DMS53 treated with DMSO at 0.1 percent for 48 hours (cell line): ENCODE results near the gene REEP3.

Source experiments
- DNase-seq: peaks from one replicate; lab custom pipeline; 2025; ENCODE audit not compliant: unreplicated experiment; lab: John Stamatoyannopoulos, UW

Gene REEP3

GRCh38 chr10:63505562-63505961 is 15.6 kb upstream of the REEP3 start:
- DNase-seq, result no peak

- DNase-seq, result no peak
Measured at GRCh38 chr10:63506554-63506953, 14.6 kb upstream of the REEP3 start.

DNA sequence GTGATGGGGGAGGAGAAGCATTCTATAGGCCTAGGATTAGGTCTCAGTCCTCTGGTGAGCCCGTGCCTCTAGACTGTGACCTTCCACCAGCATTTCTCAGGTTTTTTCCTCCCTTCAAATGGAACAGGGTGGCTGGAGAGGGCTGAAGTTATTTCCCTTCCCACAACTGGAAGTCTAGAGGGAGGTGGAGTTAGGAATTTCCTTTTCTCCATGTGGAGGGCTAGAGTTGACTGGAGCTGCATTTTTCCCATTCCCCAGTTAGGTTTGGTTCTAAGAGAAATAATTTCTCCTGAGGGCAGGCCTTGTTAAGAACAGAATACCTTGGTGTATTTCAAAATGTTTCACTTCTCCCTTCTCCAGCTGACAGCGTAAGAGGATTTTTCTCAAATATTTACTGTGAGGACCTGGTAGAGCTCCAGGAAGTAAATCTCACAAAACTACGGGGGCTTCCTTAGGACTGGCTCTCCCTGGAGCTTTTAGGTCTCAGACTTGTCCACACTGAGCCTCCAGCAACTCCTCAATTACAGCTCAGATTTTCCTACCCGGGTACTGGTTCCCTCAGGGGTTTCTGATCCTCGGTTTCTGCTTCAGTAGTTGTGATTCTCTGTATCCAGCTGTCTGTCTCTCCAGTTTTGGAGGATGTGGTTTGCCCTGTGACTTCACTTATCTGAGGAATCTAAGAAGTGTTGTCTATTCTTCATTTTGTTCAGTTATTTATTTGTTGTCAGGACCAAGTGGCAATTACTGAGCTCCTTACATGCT is 6.0 kb upstream of the REEP3 start:
- no peak for DNase-seq

- DNase-seq, result no peak
Measured at GRCh38 chr10:63516207-63516606, 5.0 kb upstream of the REEP3 start.

DNA sequence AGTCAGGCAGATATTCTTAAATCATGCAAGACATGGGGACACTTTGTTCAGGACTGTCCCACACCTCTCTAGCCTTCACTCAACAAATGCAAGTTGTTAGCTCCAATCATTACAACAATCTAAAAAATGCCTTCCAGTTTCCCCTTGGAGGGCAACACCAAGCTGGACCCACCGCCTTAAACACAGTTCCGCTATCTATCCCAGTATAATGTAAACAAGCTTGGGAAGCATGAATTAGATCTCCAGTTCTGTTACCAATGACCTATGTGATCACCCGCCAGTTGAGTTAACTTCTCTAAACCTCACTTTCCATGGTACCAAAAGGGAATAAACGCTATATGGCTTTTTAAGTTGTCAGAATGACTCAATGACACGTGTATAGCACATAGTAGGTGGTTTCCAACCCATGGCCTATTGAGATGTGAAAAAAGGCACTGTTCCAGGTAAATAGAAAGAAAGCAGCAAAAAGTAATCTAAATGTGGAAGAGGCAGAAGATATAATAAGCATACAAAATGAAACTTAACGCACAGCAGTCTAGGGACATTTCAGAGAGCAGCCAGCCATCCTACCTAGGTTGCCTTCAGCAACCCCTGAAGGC is 2.4 kb upstream of the REEP3 start:
- no peak for DNase-seq

DNA sequence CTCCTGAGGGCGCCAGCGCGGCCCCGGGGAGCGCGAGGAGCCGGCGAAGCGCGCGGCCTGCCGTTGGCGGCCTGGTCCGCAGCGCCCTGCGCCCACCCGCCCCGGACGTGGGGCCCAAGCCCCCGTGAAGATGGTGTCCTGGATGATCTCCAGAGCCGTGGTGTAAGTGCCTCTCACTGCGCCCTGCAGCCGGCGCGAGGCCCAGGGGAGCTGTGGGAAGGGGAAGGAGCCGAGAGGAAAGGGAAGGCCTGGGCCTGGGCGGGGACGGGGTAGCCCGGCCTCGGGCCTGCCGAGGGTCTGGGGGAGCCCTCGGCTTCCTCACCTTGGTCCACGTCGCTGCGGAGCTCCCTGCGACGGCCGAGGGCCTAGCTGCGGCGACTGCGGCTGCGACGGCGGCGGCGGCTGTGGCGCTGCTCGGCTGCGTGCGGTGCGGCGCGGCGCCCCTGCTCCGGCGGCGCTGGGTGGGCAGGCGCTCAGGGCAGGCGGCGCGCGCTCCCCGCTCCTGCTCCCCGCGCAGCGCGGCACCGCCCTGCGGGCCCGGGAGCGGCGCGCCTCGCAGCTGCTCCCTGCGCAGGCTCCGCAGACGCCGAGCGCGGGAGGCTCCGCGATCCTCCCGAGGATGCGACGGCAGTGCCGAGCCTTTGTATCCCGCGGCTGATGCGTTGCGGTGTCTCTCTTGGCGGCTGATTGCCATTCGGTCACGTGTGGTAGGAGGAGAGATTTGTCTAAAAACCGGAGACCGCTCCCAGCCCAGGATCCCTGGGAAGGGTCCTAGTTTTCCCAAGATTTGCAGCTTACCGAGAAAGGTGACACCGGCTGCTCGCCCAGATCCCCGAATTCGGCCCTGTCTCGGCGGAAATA is 445 bp downstream of the REEP3 start:
- DNase-seq, result peak; percentile 65

DNA sequence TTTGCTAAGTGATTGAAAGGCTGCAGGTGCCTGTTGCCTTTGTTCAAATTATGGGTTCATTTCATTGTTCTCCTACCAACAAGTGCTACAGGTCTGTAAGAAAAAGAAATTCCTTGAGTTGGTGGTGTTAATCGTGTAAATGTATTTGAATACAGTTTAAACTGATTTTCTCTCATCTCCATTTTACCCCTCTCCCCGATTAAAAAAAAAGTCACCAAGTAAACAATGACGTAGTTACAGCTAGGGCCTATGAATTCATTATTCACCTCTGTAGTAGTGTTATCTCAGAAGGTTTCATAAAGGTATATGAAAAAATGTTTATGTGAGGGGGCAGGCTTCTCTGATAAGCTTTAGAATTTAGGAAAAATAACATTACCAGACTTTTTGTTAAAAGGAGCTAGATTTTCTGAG is 1.1 kb downstream of the REEP3 start:
- DNase-seq, result peak; percentile 67

DNA sequence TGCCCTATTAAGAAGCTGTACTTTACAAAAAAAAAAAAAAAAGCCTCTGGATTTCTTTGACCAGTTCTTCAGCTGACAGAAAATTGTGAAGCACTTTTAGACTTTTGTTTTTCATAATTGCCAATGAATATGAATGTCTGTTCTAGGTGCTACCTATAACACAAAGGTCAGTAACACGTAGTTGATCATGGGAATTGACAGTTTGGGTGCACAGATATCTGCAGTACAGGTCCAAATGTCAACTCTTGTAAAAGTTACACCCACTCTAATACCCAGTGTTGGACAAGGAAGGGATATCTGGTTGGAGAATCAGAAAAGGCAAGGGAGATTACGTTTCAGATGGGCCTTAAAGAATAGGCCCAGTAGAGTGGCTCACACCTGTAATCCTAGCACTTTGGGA is 1.8 kb downstream of the REEP3 start:
- no peak for DNase-seq

DNA sequence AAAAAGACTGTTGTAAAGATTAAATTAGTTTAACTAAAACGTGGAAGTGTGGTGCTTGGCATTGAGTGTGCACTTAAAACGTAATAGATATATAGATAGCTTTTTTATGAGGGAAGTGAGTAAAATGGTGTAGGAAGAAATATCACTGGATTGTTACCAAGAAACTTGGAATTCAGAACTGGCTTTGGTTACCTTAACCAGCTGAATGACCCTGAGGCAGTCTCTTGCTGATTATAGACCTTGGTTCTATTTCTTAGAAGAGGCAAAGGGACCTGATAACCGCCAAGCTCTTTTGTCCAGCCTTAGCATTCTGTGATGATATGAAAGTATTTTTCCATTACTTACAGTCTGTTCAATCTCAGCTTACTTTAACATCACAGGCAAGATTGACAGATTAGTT is 3.8 kb downstream of the REEP3 start:
- no peak for DNase-seq

DNA sequence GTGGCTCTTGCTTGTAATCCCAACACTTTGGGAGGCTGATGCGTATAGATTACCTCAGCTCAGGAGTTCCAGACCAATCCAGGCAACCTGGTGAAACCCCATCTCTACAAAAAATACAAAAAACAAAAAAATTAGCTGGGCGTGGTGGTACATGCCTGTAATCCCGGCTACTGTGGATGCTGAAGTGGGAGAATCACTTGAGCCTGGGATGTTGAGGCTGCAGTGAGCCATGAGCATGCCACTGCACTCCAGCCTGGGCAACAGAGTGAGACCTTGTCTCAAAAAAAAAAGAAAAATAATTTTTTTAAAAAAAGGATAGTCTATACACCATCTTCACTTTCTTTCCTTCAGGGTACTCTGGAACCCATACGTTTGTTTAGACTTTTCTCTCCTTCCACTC is 6.2 kb downstream of the REEP3 start:
- DNase-seq, result no peak

DNA sequence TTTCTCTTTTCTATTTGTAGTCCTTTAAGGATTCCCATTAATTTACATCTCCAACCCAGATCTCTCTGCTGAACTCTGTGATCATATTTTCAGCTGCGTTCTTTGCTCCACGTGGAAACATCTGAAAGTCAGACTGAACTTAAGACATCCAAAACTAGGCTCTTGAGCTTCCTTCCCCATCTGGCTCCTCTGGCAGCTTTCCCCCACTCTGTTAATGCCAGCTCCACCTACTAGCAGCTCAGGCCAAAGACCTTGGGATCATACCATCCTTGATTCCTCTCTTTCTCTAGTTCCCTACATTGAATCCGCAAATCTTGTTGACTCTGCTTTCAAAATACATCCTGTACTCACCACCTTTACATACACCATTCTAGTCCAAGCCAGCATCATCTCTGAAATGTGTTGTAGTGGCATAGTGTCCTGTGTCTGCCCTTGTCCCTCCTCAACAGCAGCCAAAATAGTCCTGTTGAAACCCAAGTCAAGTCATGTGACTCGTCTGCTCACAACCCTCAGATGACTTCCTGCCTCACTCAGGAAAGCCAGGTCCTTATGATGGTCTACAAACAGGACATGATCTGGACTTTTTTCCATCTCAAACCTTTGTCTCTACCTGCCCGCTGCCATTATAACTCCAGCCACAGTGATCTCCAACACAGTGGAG is 7.0 kb downstream of the REEP3 start:
- DNase-seq, result no peak

DNA sequence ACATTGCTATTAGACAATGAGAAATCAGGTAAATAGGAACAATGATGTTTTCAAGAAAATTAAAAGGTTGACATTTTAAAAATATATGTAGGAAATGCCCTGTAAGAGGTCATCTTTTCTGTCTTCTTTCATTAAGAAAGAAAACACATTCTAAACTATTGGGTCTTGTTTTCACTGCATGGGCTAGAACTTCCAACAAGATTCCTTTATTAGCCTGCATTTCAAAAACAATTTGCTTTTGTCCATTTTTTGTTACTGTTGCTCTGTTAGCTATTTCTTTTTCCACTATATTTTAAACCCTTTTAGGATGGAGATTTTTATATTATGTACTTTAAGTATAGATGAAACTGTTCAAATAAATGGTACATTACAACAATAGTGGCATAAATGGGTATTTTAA is 9.2 kb downstream of the REEP3 start:
- DNase-seq, result no peak

DNA sequence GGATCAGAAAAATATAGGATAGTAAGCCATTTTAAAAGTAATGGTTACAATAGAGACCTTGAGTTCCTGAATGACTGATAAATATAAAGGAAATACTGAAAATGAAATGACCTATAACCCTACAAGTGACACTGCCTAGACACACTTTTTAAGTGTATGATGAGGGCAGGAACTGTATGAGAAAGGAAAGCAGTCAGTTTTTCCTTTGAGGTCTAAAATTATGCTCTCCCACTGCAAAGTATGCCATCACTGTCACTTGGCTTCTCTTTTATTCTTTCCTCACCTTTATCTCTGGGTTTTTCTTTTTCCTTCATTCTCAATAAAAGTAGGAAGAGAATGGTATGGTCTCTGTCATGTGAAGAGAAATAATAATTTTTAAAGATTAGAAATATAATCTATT is 13.5 kb downstream of the REEP3 start:
- no peak for DNase-seq

GRCh38 chr10:63536698-63537097 is 15.5 kb downstream of the REEP3 start:
- DNase-seq, result no peak

DNA sequence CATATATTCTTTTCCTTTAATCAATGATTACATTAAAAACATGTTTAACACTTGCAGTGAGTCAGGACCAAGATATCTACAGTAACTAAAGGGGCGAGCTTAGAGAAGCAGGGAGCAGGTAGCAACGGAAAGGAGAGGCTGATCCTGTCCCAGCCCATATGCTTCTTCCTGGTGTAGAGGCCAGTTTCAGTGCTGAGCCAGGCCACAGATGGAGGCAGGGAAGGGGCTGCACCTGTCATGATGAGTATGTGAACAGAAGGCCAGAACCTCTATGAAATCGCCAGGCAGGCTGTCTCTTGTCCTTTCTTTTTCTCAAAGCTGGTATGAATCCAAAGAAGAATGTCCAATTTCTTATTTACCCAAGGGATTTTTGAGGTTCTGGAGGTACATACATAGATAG is 16.3 kb downstream of the REEP3 start:
- no peak for DNase-seq

- DNase-seq, result no peak
Measured at GRCh38 chr10:63539377-63539776, 18.2 kb downstream of the REEP3 start.

- no peak for DNase-seq
Measured at GRCh38 chr10:63539994-63540393, 18.8 kb downstream of the REEP3 start.

- DNase-seq, result no peak
Measured at GRCh38 chr10:63542835-63543575, 21.8 kb downstream of the REEP3 start.

GRCh38 chr10:63543576-63543962 is 22.4 kb downstream of the REEP3 start:
- DNase-seq, result no peak

GRCh38 chr10:63544418-63544817 is 23.2 kb downstream of the REEP3 start:
- no peak for DNase-seq
